Measurements from ENCODE around the gene MPRIP. TPM values are rescaled to one million over a fixed set of nuclear protein-coding genes. Genes with fewer than 3 reads are reported as not detected.

MPRIP gene
- total RNA-seq, 1 experiment from 2014 or later = 284 TPM

GRCh38 chr17:17072546-17072945, 30.3 kb downstream of the MPRIP start:
- H3K9me3 ChIP-seq = 0 out of 2 replicates have a peak, but pooled peaks cover 3% of the 10 kb centered on the region
- DNase-seq = no peak
- Mint-ChIP-seq H3K36me3 (ENCODE audit: insufficient read depth, unreplicated experiment) (peaks cover 79% of the 10 kb centered on the region), H3K4me1 (ENCODE audit: low read depth, unreplicated experiment) (peaks cover 59% of the 10 kb centered on the region), H3K27ac (ENCODE audit: unreplicated experiment) (peak overlapping the region; percentile 18), H3K27me3 (ENCODE audit: insufficient read depth, unreplicated experiment) (no peaks in the 10 kb centered on the region), H3K9me3 (ENCODE audit: unreplicated experiment) (no peaks in the 10 kb centered on the region), H3K4me3 (ENCODE audit: unreplicated experiment) (no peak overlapping the region)
- no peaks in the 10 kb centered on the region for H3K36me3 ChIP-seq (ENCODE audit: control insufficient read depth, insufficient read depth, low read length)
- no peak for TF ChIP-seq CTCF (IDR thresholded peaks at IDR 0.05; ENCODE audit: insufficient read depth in 1 of 2, low read depth in 1 of 2, low read length in 1 of 2, severe bottlenecking in 1 of 2, unreplicated experiment in 1 of 2)
- H3K4me1 ChIP-seq = peaks cover 35% of the 10 kb centered on the region
- ChIA-PET CTCF (no interaction called here), POLR2A (no interaction called here)
- intact Hi-C loops (cut with micrococcal nuclease; ENCODE audit: unreplicated experiment) = no loop called here
- no peaks in the 10 kb centered on the region for H3K27me3 ChIP-seq (replicated peaks; ENCODE audit: control insufficient read depth, insufficient read depth, low read length)
- no peak overlapping the region for H3K4me3 ChIP-seq (ENCODE audit: low read depth, low read length)
- BruUV-seq (replicated peaks) = no TSS peak

- no peak overlapping the region for H3K4me3 Mint-ChIP-seq (ENCODE audit: unreplicated experiment)
Observed at GRCh38 chr17:17073030-17073564, 30.8 kb downstream of the MPRIP start.

GRCh38 chr17:17073581-17074403, 31.5 kb downstream of the MPRIP start:
- H3K9me3 ChIP-seq = 0 out of 2 replicates have a peak, but pooled peaks cover 3% of the 10 kb centered on the region
- H3K4me3 ChIP-seq (ENCODE audit: low read depth, low read length) = no peak overlapping the region
- CTCF ChIA-PET = no interaction called here
- DNase-seq = no peak
- intact Hi-C loops (cut with micrococcal nuclease; ENCODE audit: unreplicated experiment) = no loop called here
- H3K4me1 Mint-ChIP-seq (ENCODE audit: low read depth, unreplicated experiment) = peaks cover 65% of the 10 kb centered on the region
- peaks cover 41% of the 10 kb centered on the region for H3K4me1 ChIP-seq
- no peaks in the 10 kb centered on the region for H3K27me3 ChIP-seq (replicated peaks; ENCODE audit: control insufficient read depth, insufficient read depth, low read length)
- H3K36me3 ChIP-seq (ENCODE audit: control insufficient read depth, insufficient read depth, low read length) = peaks cover 2% of the 10 kb centered on the region; the same call in 1 of the 2 replicates
- BruUV-seq (replicated peaks) = no TSS peak
- H3K4me3 Mint-ChIP-seq (ENCODE audit: unreplicated experiment) = no peak overlapping the region
- POLR2A ChIA-PET = no interaction called here
- no peak for TF ChIP-seq CTCF (IDR thresholded peaks at IDR 0.05; ENCODE audit: insufficient read depth in 1 of 2, low read depth in 1 of 2, low read length in 1 of 2, severe bottlenecking in 1 of 2, unreplicated experiment in 1 of 2)
- H3K36me3 Mint-ChIP-seq (ENCODE audit: insufficient read depth, unreplicated experiment) = peaks cover 84% of the 10 kb centered on the region
- H3K27me3 Mint-ChIP-seq (ENCODE audit: insufficient read depth, unreplicated experiment) = no peaks in the 10 kb centered on the region
- H3K27ac Mint-ChIP-seq (ENCODE audit: unreplicated experiment) = no peak overlapping the region
- H3K9me3 Mint-ChIP-seq (ENCODE audit: unreplicated experiment) = no peaks in the 10 kb centered on the region

More at GRCh38 chr17:17073030-17073564, 30.8 kb downstream of the MPRIP start:
- intact Hi-C loops (cut with micrococcal nuclease; ENCODE audit: unreplicated experiment) = no loop called here
- Histone ChIP-seq H3K27me3 (replicated peaks; ENCODE audit: control insufficient read depth, insufficient read depth, low read length) (no peaks in the 10 kb centered on the region), H3K36me3 (ENCODE audit: control insufficient read depth, insufficient read depth, low read length) (peaks cover 2% of the 10 kb centered on the region; the same call in 1 of the 2 replicates), H3K4me3 (ENCODE audit: low read depth, low read length) (no peak overlapping the region), H3K9me3 (0 out of 2 replicates have a peak, but pooled peaks cover 3% of the 10 kb centered on the region), H3K4me1 (peaks cover 36% of the 10 kb centered on the region)
- Mint-ChIP-seq H3K27ac (ENCODE audit: unreplicated experiment) (no peak overlapping the region), H3K4me1 (ENCODE audit: low read depth, unreplicated experiment) (peaks cover 63% of the 10 kb centered on the region), H3K27me3 (ENCODE audit: insufficient read depth, unreplicated experiment) (no peaks in the 10 kb centered on the region), H3K36me3 (ENCODE audit: insufficient read depth, unreplicated experiment) (peaks cover 79% of the 10 kb centered on the region), H3K9me3 (ENCODE audit: unreplicated experiment) (no peaks in the 10 kb centered on the region)
- TF ChIP-seq CTCF (IDR thresholded peaks at IDR 0.05; ENCODE audit: insufficient read depth in 1 of 2, low read depth in 1 of 2, low read length in 1 of 2, severe bottlenecking in 1 of 2, unreplicated experiment in 1 of 2) = no peak
- DNase-seq = no peak
- POLR2A ChIA-PET = no interaction called here
- no TSS peak for BruUV-seq (replicated peaks)
- CTCF ChIA-PET = no interaction called here
